Astrocyte of the hippocampus (primary cell): ENCODE data around the gene PPP3CA.

ENCODE experiments used
- DNase-seq: peaks from one replicate; pipeline ENCODE4 v3.0.0; 2011; ENCODE audit warnings: low read depth, low spot score

The PPP3CA gene

DNA sequence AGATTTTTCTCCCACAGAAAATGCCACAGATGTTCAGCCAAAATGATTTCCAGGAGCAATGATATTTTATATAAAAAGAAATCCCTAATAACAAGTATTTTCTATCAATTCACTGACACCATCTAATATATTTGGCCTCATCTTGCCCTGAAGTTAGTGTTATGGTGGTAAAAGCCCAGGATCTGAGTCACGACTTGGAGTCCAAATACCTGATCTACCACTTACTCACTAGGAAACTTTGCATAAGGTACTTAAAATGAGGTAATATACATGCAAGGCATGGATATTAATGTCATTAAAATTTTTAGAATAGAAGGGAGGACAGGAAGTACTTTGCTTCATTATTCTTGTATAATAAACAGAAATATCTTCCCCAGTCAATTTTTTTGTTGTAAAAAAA is 16.3 kb downstream of the PPP3CA start:
- DNase-seq: no peak

DNA sequence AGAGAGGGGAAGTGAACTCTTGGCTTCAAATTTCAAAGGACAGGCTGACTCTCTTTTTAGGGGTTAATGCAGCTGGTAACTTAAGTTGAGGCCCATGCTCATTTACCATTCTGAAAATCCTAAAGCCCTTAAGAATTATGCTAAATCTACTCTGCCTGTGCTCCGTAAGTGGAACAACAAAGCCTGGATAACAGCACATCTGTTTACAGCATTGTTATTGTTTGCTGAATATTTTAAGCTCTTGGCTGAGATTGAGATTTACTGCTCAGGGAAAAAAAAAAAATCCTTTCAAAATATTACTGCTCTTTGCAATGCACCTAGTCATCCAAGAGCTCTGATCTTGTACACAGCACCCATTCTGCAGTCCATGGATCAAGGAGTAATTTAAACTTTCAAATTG is 17.7 kb downstream of the PPP3CA start:
- DNase-seq: no peak

DNA sequence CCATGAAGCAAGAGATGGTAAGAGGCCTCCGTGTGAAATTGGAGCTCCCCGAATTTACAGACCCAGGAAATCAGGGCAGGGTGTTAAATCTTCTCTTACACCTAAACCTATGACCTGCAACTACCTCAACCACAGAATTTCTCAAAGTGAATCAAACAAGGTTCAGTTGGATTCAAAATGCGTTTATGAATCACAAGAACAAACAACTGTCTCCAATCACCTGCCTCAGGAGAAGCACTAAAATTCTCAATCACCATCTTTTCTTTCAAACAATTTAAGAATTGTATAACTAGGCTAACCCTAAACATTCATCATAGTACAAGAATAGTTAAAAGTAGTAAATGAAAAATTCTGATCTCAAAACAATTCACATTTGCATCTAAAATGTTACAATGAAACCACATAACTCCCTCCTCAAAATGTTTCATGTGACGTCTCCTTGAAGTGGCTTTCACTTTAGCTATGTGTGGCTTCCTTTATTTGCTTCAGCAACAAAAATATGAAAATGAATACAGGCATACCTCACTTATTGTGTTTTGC is 19.2 kb downstream of the PPP3CA start:
- DNase-seq: no peak

DNA sequence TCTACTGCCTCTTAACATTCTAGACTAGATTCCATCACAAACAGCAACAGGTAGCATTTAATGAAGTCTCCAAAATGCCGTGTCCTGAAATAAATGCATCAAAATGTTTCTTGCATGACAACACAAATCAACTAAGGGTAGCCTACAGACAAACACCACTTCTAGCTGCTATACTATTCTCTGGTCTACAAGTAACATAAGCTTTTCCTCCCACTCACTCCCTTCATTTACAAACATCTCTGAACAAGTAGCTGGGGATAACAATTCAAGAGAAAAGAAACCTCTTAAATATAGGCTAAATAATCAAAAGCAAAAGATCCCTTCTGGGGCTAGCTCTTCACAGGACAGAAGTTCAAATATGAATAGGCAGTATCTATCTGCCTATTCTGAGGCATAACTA is 20.8 kb downstream of the PPP3CA start:
- DNase-seq: no peak

- DNase-seq: no peak
Measured at GRCh38 chr4:101322743-101323142, 24.6 kb downstream of the PPP3CA start.

DNA sequence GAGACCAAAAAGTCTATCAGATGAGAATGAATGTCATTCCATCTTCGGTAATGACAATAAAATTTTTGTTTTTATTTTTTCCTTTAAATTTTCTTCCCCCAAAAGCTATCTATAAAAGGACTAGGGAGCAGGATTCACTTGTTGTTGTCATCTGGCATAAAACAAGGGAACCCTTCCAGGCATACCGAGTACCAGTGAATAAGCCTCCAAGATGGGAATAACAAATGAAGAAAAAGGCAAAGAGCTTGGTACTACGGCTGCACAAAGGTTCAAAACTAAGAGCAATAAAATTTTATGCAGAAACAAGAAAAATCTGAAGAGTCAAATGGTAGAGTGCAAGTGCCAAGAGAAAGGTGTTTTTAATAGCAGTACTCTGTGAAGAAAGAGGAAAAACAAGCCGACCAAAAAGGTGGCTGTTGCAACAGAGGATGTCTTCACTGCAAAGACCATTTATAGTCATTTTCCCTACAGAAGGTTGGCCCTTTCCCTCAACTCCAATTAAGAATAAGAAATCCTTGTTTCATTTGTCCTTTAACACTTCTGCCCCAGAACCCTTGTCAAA is 25.8 kb downstream of the PPP3CA start:
- peak; percentile 10 for DNase-seq

- DNase-seq: no peak
Measured at GRCh38 chr4:101315786-101316185, 31.5 kb downstream of the PPP3CA start.

DNA sequence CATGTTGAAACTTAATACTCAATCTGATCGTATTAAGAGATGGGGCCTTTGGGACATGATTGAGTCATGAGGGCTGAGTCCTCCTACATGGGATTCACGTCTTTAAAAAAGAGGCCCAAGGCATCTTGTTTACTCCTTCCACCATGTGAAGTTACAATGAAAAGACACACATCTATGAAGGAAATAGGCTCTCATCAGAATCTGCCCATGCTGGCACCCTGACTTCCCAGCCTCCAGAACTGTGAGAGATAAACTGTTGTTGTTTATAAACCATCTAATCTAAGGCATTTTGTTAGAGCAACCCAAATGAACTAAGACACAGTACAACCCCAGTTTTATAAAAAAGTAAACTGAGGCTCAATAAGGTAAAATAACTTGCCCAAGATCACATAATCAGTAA is 32.3 kb downstream of the PPP3CA start:
- no peak for DNase-seq

DNA sequence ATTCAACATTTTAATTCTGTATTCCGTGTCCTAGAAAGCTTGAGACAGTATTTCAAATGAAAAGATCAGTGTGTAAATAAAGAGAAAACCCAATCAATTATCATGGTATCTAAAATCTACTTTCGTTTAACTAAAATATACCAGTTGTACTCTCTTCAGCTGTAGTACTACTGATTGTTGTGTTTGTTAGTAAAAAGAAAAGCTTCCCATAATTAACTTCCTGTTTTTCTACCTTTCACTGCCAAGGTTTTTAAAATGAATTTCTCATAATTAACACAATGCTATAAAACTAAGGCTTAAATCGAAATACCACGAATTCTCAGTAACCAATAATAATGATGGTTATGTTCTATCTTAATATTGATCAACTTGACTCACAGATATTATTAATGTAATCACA is 37.4 kb downstream of the PPP3CA start:
- DNase-seq: no peak

DNA sequence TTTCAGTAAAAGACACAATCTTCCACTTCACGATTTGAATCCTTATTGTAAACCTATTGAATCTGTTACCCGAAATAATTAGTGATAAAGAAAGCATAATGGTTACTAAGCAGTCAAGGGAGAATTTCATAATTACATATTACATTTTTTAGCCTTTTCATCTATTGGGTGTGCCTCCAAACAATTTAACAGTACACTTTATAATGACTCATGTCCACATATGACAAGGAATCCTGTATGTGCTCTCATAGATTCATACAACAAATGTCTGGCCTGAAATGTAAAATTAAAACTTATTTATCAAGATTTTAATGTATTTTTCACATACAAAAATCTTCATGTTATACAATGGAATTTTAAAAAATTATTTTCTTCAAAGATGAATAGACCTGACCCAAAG is 39.4 kb downstream of the PPP3CA start:
- no peak for DNase-seq

- no peak for DNase-seq
Measured at GRCh38 chr4:101306764-101307615, 40.3 kb downstream of the PPP3CA start.

DNA sequence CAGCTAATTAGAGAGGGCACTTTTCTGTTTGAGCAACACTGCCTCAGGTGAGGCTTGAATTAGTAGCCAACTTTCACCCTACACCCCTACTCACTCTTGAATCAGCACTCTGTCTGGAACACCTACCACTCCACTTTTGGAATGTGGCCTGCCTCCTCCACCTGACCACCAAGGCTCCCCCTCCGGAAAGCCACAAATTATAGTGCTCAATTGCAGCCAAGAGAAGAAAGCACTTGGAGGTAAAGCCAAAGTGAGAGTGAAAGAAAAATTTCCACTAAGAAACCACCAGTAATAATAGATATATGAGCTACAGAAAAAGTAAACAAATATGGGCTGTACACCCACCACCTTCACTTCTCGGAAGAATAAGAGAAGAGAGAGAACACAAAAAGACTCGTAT is 41.1 kb downstream of the PPP3CA start:
- peak; percentile 78 for DNase-seq

- DNase-seq: peak; percentile 79
Measured at GRCh38 chr4:101304916-101305315, 42.4 kb downstream of the PPP3CA start.

- no peak for DNase-seq
Measured at GRCh38 chr4:101299899-101300540, 47.3 kb downstream of the PPP3CA start.

GRCh38 chr4:101299021-101299420 is 48.3 kb downstream of the PPP3CA start:
- DNase-seq: no peak

DNA sequence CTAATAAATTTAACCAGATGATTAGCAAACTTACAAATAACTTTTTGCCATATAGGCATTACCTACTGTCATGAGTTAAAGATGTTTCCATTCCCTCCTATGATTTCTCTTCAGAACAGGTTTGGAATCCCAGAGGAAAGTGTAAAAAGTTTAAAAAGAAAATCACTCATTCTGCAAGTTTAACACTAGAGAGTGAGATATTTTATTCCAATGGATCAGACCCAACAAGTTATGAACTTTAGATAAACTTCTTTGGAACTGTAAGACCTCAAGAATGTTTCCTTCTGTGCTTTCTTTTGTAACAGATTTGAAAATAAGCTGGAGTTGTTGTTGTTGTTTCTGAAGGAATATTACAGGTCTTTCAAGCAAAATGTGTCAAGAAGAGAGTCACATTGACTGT is 51.6 kb downstream of the PPP3CA start:
- DNase-seq: peak; percentile 8

DNA sequence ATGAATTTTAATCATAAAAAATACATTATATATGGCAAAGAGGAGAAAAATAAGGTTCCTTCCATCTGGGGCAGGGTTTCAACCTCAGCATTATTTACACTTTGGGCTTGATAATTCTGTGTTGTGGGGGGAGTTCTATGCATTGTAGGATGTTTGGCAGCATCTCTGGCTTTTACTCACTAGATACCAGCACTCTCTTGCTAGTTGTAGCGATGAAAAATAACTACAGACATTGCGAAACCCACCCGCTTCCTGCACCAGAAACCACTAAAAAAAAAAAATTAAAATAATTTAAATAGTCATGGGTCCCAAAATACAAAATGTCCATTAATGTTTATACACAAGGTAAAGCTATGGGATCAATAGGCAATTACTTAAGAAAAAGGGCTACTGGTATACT is 52.7 kb downstream of the PPP3CA start:
- no peak for DNase-seq

- peak; percentile 88 for DNase-seq
Measured at GRCh38 chr4:101292901-101293300, 54.4 kb downstream of the PPP3CA start.

GRCh38 chr4:101292214-101292613 is 55.1 kb downstream of the PPP3CA start:
- no peak for DNase-seq

DNA sequence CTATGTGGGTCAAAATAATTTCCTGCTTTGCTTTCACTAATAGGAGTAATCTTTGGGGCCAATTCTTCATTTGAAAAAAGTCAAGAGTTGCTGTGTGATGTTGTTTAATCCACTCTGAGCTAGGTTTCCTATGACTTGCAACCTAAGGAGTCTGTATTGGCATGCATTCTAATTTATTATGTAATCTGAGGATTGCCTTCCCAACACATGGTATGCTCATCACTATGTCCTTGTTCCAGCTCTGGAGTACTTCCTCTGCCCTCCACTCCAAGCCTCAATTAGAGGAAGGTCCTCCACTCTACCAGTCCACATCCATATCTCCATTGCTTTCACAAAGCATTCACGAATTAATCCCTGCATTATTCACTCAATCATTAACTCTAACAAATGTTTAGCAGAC is 56.1 kb downstream of the PPP3CA start:
- no peak for DNase-seq

GRCh38 chr4:101290654-101291053 is 56.7 kb downstream of the PPP3CA start:
- no peak for DNase-seq

- DNase-seq: no peak
Measured at GRCh38 chr4:101289306-101289705, 58.0 kb downstream of the PPP3CA start.
